ENCODE results near the gene MPDU1.
"Not testable (repeated sequence)": the region's sequence is repeated elsewhere in the genome, so short reads cannot be mapped to it uniquely, and the experiment has no call there.

GRCh38 chr17:7625749-7626148 is 42.1 kb downstream of the MPDU1 start:
- TF ChIP-seq EZH2 (IDR thresholded peaks at IDR 0.05; ENCODE audit: low read length, unreplicated experiment); CTCF (conservative IDR thresholded peaks at IDR 0.05; ENCODE audit: low read depth, low read length): not testable (repeated sequence)
